PC-9 (cell line): ENCODE data around the gene TCF4.

Source experiments
- EZH2 ChIP-seq: fragments of 200-600 bp; sonication (generic); IDR thresholded peaks from 2 replicates; pipeline ENCODE4 v1.8.0; 2017; ENCODE audit warnings: antibody characterized with exemption, low read depth
- TF ChIP-seq, protein P1 (sequence below): fragments of 200-600 bp; sonication (generic); conservative IDR thresholded peaks from 2 replicates; pipeline ENCODE4 v1.6.1; 2017; ENCODE audit warnings: mixed run types, antibody characterized with exemption, mild to moderate bottlenecking, moderate library complexity

DNA sequence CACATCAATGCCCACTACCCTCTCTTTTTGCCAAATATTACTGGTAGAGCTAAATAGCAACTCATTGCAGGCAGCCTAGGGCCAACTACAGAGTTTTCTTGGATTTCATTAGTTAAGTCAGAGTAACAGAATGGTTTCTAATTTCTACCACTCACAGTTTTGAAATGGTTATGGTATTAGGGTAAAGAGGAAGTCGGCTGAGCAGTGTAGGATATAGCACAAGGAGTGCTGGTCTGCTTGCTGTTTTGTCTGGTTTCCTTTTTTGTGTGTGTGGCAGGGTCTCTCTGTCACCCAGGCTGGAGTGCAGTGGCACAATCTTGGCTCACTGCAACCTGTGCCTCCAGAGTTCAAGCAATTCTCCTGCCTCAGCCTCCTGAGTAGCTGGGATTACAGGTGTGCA is 339.5 kb downstream of the TCF4 start:
- TF ChIP-seq, protein P1, sequence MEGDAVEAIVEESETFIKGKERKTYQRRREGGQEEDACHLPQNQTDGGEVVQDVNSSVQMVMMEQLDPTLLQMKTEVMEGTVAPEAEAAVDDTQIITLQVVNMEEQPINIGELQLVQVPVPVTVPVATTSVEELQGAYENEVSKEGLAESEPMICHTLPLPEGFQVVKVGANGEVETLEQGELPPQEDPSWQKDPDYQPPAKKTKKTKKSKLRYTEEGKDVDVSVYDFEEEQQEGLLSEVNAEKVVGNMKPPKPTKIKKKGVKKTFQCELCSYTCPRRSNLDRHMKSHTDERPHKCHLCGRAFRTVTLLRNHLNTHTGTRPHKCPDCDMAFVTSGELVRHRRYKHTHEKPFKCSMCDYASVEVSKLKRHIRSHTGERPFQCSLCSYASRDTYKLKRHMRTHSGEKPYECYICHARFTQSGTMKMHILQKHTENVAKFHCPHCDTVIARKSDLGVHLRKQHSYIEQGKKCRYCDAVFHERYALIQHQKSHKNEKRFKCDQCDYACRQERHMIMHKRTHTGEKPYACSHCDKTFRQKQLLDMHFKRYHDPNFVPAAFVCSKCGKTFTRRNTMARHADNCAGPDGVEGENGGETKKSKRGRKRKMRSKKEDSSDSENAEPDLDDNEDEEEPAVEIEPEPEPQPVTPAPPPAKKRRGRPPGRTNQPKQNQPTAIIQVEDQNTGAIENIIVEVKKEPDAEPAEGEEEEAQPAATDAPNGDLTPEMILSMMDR, result no peak
- TF ChIP-seq EZH2, result no peak
